ENCODE results near the gene LMX1B. TPM values are rescaled to one million over a fixed set of nuclear protein-coding genes. Genes with fewer than 3 reads are reported as not detected.

Gene LMX1B
- polyA plus RNA-seq, 1 donor from 2014 or later: not detected

GRCh38 chr9:126609191-126609590, 4.5 kb upstream of the LMX1B start:
- no peak overlapping the region for H3K4me2 ChIP-seq (ENCODE audit: low read length)
- no peak overlapping the region for H3K4me3 ChIP-seq (ENCODE audit: low read length)
- no peaks in the 10 kb centered on the region for H3K9me2 ChIP-seq (ENCODE audit: insufficient read depth, low read length)
- H3K9ac ChIP-seq (ENCODE audit: low read length): no peak overlapping the region
- H3K9me3 ChIP-seq (ENCODE audit: low read length): no peaks in the 10 kb centered on the region
- TF ChIP-seq, protein P1, sequence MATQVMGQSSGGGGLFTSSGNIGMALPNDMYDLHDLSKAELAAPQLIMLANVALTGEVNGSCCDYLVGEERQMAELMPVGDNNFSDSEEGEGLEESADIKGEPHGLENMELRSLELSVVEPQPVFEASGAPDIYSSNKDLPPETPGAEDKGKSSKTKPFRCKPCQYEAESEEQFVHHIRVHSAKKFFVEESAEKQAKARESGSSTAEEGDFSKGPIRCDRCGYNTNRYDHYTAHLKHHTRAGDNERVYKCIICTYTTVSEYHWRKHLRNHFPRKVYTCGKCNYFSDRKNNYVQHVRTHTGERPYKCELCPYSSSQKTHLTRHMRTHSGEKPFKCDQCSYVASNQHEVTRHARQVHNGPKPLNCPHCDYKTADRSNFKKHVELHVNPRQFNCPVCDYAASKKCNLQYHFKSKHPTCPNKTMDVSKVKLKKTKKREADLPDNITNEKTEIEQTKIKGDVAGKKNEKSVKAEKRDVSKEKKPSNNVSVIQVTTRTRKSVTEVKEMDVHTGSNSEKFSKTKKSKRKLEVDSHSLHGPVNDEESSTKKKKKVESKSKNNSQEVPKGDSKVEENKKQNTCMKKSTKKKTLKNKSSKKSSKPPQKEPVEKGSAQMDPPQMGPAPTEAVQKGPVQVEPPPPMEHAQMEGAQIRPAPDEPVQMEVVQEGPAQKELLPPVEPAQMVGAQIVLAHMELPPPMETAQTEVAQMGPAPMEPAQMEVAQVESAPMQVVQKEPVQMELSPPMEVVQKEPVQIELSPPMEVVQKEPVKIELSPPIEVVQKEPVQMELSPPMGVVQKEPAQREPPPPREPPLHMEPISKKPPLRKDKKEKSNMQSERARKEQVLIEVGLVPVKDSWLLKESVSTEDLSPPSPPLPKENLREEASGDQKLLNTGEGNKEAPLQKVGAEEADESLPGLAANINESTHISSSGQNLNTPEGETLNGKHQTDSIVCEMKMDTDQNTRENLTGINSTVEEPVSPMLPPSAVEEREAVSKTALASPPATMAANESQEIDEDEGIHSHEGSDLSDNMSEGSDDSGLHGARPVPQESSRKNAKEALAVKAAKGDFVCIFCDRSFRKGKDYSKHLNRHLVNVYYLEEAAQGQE (IDR thresholded peaks at IDR 0.05; ENCODE audit: borderline replicate concordance): no peak
- TF ChIP-seq SMC3 (conservative IDR thresholded peaks at IDR 0.05; ENCODE audit: poor library complexity) (no peak), POLR2AphosphoS5 (IDR thresholded peaks at IDR 0.05) (no peak), MXI1 (conservative IDR thresholded peaks at IDR 0.05; ENCODE audit: poor library complexity, severe bottlenecking) (no peak), RAD21 (conservative IDR thresholded peaks at IDR 0.05) (no peak), EZH2 (IDR thresholded peaks at IDR 0.05; ENCODE audit: borderline replicate concordance, insufficient read depth, low read length, poor library complexity, severe bottlenecking) (no peak), TAF1 (IDR thresholded peaks at IDR 0.05; ENCODE audit: low read depth) (no peak), EP300 (conservative IDR thresholded peaks at IDR 0.05; ENCODE audit: poor library complexity, severe bottlenecking) (no peak)
- TF ChIP-seq, protein P2, sequence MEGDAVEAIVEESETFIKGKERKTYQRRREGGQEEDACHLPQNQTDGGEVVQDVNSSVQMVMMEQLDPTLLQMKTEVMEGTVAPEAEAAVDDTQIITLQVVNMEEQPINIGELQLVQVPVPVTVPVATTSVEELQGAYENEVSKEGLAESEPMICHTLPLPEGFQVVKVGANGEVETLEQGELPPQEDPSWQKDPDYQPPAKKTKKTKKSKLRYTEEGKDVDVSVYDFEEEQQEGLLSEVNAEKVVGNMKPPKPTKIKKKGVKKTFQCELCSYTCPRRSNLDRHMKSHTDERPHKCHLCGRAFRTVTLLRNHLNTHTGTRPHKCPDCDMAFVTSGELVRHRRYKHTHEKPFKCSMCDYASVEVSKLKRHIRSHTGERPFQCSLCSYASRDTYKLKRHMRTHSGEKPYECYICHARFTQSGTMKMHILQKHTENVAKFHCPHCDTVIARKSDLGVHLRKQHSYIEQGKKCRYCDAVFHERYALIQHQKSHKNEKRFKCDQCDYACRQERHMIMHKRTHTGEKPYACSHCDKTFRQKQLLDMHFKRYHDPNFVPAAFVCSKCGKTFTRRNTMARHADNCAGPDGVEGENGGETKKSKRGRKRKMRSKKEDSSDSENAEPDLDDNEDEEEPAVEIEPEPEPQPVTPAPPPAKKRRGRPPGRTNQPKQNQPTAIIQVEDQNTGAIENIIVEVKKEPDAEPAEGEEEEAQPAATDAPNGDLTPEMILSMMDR (IDR thresholded peaks at IDR 0.05; ENCODE audit: poor library complexity, severe bottlenecking): no peak
- H4K20me1 ChIP-seq (ENCODE audit: insufficient read depth): no peaks in the 10 kb centered on the region
- H3K36me3 ChIP-seq (ENCODE audit: insufficient read depth, low read length): no peaks in the 10 kb centered on the region
- H3F3A ChIP-seq (ENCODE audit: insufficient read depth, low read length, poor library complexity, severe bottlenecking): no peaks in the 10 kb centered on the region
- no peak overlapping the region for H2AFZ ChIP-seq (ENCODE audit: low read depth, low read length)
- H3K27ac ChIP-seq (ENCODE audit: low read length): no peak overlapping the region
- H3K79me2 ChIP-seq (replicated peaks; ENCODE audit: insufficient read depth, low read length): no peaks in the 10 kb centered on the region
- H3K27me3 ChIP-seq (ENCODE audit: insufficient read depth, low read depth, low read length): peaks cover 76% of the 10 kb centered on the region

DNA sequence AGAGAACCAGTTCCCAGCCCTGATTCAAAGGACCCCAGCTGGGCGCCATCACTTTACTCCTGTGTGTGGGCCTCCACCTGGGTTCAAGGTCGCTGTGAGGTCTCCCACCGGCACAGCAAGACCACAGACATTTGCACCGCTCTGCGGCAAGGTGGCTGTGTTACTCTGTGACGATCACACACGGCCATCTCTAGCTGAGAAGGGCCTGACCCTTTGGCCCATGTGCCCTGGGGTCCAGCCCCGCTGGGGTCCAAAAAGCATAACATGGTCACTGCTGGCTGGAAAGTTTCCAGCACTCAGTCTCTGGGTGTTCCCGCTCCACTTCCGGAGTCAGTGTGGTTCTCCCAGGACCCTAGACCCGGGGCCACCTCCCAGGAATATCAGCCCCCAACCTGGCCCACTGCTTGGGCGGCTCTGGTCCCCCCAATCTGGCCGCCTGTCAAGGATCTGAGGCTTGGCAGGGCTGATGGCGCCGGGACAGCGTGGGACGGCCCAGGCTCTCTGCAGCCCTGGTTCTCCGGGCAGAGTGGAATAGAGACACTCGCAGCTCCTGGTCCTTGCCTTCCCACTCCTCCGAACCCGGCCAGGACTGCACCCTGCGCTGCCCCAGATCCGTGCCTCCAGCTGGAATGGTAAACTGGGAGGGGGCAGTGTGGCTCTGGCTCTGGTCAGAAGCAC, 3.9 kb upstream of the LMX1B start:
- TF ChIP-seq TAF1 (IDR thresholded peaks at IDR 0.05; ENCODE audit: low read depth) (no peak), SMC3 (conservative IDR thresholded peaks at IDR 0.05; ENCODE audit: poor library complexity) (no peak), POLR2AphosphoS5 (IDR thresholded peaks at IDR 0.05) (no peak), MXI1 (conservative IDR thresholded peaks at IDR 0.05; ENCODE audit: poor library complexity, severe bottlenecking) (no peak), EZH2 (IDR thresholded peaks at IDR 0.05; ENCODE audit: borderline replicate concordance, insufficient read depth, low read length, poor library complexity, severe bottlenecking) (no peak), EP300 (conservative IDR thresholded peaks at IDR 0.05; ENCODE audit: poor library complexity, severe bottlenecking) (no peak), RAD21 (conservative IDR thresholded peaks at IDR 0.05) (no peak)
- TF ChIP-seq, protein P2 (IDR thresholded peaks at IDR 0.05; ENCODE audit: poor library complexity, severe bottlenecking): no peak
- TF ChIP-seq, protein P1 (IDR thresholded peaks at IDR 0.05; ENCODE audit: borderline replicate concordance): no peak
- no peak overlapping the region for H3K27ac ChIP-seq (ENCODE audit: low read length)
- no peak overlapping the region for H3K4me2 ChIP-seq (ENCODE audit: low read length)
- no peaks in the 10 kb centered on the region for H3K36me3 ChIP-seq (ENCODE audit: insufficient read depth, low read length)
- H2AFZ ChIP-seq (ENCODE audit: low read depth, low read length): no peak overlapping the region
- H3K79me2 ChIP-seq (replicated peaks; ENCODE audit: insufficient read depth, low read length): no peaks in the 10 kb centered on the region
- no peak overlapping the region for H3K4me3 ChIP-seq (ENCODE audit: low read length)
- H4K20me1 ChIP-seq (ENCODE audit: insufficient read depth): no peaks in the 10 kb centered on the region
- no peak overlapping the region for H3K9ac ChIP-seq (ENCODE audit: low read length)
- no peaks in the 10 kb centered on the region for H3F3A ChIP-seq (ENCODE audit: insufficient read depth, low read length, poor library complexity, severe bottlenecking)
- H3K27me3 ChIP-seq (ENCODE audit: insufficient read depth, low read depth, low read length): peaks cover 82% of the 10 kb centered on the region
- H3K9me3 ChIP-seq (ENCODE audit: low read length): no peaks in the 10 kb centered on the region
- no peaks in the 10 kb centered on the region for H3K9me2 ChIP-seq (ENCODE audit: insufficient read depth, low read length)

Data from neural cell (in vitro differentiated cells).